ENCODE data around the gene TMIGD3.

- TF ChIP-seq CTCF (IDR thresholded peaks at IDR 0.05) (no peak), POLR2A (IDR thresholded peaks at IDR 0.05; ENCODE audit: low read depth) (no peak), POLR2AphosphoS5 (IDR thresholded peaks at IDR 0.05) (peak; percentile 5 to 10), EP300 (IDR thresholded peaks at IDR 0.05) (no peak)
Observed at GRCh38 chr1:111507411-111508201, 4.2 kb upstream of the TMIGD3 start.
